H1 (cell line): ENCODE measurements around the gene AP3M1.

Experiments used
- CTCF ChIP-seq, 3 experiments: IDR thresholded peaks; 1 replicate in 2 of 3; 2 replicates in 1 of 3; pipeline versions ENCODE4 v1.5.1 to v1.6.1; 2011; ENCODE audit warnings: low read length in 3 of 3, mild to moderate bottlenecking in 3 of 3, inconsistent platforms in 2 of 3, low read depth in 1 of 3, moderate library complexity in 1 of 3; ENCODE audit not compliant: insufficient read depth in 1 of 3; ENCODE audit errors: control extremely low read depth in 1 of 3
- EZH2 ChIP-seq: fragments of 200-600 bp; sonication (generic); IDR thresholded peaks from 2 replicates; pipeline ENCODE4 v1.7.1; 2012; ENCODE audit warnings: low read depth, mild to moderate bottlenecking, moderate library complexity, low read length, inconsistent platforms; ENCODE audit not compliant: severe bottlenecking
- HDAC2 ChIP-seq, 2 experiments: fragments of 300-600 bp in 1 of 2; sonication (generic) in 1 of 2; IDR thresholded peaks; 2 replicates each; pipeline ENCODE4 v1.6.1; 2011 to 2012; ENCODE audit warnings: low read depth in 2 of 2, low read length in 2 of 2, mild to moderate bottlenecking in 2 of 2, moderate library complexity in 2 of 2, borderline replicate concordance in 1 of 2, inconsistent platforms in 1 of 2
- KDM5A ChIP-seq: fragments of 200-600 bp; IDR thresholded peaks from 2 replicates; pipeline ENCODE4 v1.7.1; 2012; ENCODE audit warnings: mild to moderate bottlenecking, low read length, inconsistent platforms, mixed read lengths
- PHF8 ChIP-seq: fragments of 200-600 bp; sonication (generic); conservative IDR thresholded peaks from 2 replicates; pipeline ENCODE4 v1.7.1; 2012; ENCODE audit warnings: low read depth, mild to moderate bottlenecking, inconsistent platforms, low read length, moderate library complexity
- POLR2A ChIP-seq, 2 experiments: IDR thresholded peaks; 1 replicate in 1 of 2; 2 replicates in 1 of 2; pipeline ENCODE4 v1.6.1; 2011; ENCODE audit warnings: low read depth in 2 of 2, low read length in 2 of 2, mild to moderate bottlenecking in 2 of 2; ENCODE audit errors: control extremely low read depth in 1 of 2
- TF ChIP-seq, protein P1 (sequence below): fragments of 300-600 bp; sonication (generic); IDR thresholded peaks from 2 replicates; pipeline ENCODE4 v1.7.1; 2012; ENCODE audit warnings: low read length, moderate library complexity, mild to moderate bottlenecking, inconsistent platforms; ENCODE audit not compliant: insufficient replicate concordance

GRCh38 chr10:74078037-74078436 is 72.6 kb downstream of the AP3M1 start:
- no peak for TF ChIP-seq EZH2
- TF ChIP-seq POLR2A (IDR thresholded peaks at IDR 0.05; ENCODE audit: control extremely low read depth in 1 of 2, low read depth in 2 of 2, low read length in 2 of 2), result no peak
- TF ChIP-seq, protein P1, sequence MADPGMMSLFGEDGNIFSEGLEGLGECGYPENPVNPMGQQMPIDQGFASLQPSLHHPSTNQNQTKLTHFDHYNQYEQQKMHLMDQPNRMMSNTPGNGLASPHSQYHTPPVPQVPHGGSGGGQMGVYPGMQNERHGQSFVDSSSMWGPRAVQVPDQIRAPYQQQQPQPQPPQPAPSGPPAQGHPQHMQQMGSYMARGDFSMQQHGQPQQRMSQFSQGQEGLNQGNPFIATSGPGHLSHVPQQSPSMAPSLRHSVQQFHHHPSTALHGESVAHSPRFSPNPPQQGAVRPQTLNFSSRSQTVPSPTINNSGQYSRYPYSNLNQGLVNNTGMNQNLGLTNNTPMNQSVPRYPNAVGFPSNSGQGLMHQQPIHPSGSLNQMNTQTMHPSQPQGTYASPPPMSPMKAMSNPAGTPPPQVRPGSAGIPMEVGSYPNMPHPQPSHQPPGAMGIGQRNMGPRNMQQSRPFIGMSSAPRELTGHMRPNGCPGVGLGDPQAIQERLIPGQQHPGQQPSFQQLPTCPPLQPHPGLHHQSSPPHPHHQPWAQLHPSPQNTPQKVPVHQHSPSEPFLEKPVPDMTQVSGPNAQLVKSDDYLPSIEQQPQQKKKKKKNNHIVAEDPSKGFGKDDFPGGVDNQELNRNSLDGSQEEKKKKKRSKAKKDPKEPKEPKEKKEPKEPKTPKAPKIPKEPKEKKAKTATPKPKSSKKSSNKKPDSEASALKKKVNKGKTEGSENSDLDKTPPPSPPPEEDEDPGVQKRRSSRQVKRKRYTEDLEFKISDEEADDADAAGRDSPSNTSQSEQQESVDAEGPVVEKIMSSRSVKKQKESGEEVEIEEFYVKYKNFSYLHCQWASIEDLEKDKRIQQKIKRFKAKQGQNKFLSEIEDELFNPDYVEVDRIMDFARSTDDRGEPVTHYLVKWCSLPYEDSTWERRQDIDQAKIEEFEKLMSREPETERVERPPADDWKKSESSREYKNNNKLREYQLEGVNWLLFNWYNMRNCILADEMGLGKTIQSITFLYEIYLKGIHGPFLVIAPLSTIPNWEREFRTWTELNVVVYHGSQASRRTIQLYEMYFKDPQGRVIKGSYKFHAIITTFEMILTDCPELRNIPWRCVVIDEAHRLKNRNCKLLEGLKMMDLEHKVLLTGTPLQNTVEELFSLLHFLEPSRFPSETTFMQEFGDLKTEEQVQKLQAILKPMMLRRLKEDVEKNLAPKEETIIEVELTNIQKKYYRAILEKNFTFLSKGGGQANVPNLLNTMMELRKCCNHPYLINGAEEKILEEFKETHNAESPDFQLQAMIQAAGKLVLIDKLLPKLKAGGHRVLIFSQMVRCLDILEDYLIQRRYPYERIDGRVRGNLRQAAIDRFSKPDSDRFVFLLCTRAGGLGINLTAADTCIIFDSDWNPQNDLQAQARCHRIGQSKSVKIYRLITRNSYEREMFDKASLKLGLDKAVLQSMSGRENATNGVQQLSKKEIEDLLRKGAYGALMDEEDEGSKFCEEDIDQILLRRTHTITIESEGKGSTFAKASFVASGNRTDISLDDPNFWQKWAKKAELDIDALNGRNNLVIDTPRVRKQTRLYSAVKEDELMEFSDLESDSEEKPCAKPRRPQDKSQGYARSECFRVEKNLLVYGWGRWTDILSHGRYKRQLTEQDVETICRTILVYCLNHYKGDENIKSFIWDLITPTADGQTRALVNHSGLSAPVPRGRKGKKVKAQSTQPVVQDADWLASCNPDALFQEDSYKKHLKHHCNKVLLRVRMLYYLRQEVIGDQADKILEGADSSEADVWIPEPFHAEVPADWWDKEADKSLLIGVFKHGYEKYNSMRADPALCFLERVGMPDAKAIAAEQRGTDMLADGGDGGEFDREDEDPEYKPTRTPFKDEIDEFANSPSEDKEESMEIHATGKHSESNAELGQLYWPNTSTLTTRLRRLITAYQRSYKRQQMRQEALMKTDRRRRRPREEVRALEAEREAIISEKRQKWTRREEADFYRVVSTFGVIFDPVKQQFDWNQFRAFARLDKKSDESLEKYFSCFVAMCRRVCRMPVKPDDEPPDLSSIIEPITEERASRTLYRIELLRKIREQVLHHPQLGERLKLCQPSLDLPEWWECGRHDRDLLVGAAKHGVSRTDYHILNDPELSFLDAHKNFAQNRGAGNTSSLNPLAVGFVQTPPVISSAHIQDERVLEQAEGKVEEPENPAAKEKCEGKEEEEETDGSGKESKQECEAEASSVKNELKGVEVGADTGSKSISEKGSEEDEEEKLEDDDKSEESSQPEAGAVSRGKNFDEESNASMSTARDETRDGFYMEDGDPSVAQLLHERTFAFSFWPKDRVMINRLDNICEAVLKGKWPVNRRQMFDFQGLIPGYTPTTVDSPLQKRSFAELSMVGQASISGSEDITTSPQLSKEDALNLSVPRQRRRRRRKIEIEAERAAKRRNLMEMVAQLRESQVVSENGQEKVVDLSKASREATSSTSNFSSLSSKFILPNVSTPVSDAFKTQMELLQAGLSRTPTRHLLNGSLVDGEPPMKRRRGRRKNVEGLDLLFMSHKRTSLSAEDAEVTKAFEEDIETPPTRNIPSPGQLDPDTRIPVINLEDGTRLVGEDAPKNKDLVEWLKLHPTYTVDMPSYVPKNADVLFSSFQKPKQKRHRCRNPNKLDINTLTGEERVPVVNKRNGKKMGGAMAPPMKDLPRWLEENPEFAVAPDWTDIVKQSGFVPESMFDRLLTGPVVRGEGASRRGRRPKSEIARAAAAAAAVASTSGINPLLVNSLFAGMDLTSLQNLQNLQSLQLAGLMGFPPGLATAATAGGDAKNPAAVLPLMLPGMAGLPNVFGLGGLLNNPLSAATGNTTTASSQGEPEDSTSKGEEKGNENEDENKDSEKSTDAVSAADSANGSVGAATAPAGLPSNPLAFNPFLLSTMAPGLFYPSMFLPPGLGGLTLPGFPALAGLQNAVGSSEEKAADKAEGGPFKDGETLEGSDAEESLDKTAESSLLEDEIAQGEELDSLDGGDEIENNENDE, result no peak
- no peak for TF ChIP-seq CTCF (IDR thresholded peaks at IDR 0.05; ENCODE audit: control extremely low read depth in 1 of 3, insufficient read depth in 1 of 3, low read depth in 1 of 3, low read length in 3 of 3)
- no peak for TF ChIP-seq HDAC2 (IDR thresholded peaks at IDR 0.05; ENCODE audit: borderline replicate concordance in 1 of 2, low read depth in 2 of 2, low read length in 2 of 2)
- no peak for TF ChIP-seq KDM5A
- no peak for TF ChIP-seq PHF8
